ENCODE measurements around the gene TRIM63. TPM values are rescaled to one million over a fixed set of nuclear protein-coding genes. Genes with fewer than 3 reads are reported as not detected.

The TRIM63 gene
- total RNA-seq, 1 experiment from 2014 or later: not detected

GRCh38 chr1:26083208-26083607, 15.8 kb upstream of the TRIM63 start (continued):
- TF ChIP-seq E2F4 (CRISPR knock-in tag; IDR thresholded peaks at IDR 0.05; ENCODE audit: borderline replicate concordance, low read depth) (no peak), NR1H2 (CRISPR knock-in tag; IDR thresholded peaks at IDR 0.05) (no peak), TP53 (CRISPR knock-in tag; IDR thresholded peaks at IDR 0.05) (no peak)

GRCh38 chr1:26082020-26082350, 14.6 kb upstream of the TRIM63 start:
- H3K4me3 Mint-ChIP-seq: no peak overlapping the region
- H3K36me3 Mint-ChIP-seq: no peaks in the 10 kb centered on the region
- CTCF ChIA-PET: interaction anchor here (1.3 kb wide), 1 partner anchor 23 kb away, joined by 4 read pairs; no protein-coding TSS in a partner anchor
- peaks cover 3% of the 10 kb centered on the region for H3K27me3 Mint-ChIP-seq (ENCODE audit: low read depth)
- no peaks in the 10 kb centered on the region for H3K9me3 Mint-ChIP-seq
- TF ChIP-seq TCF7 (CRISPR knock-in tag; IDR thresholded peaks at IDR 0.05; ENCODE audit: low read depth) (no peak), ZNF425 (CRISPR knock-in tag; conservative IDR thresholded peaks at IDR 0.05) (no peak), NR2C2 (CRISPR knock-in tag; IDR thresholded peaks at IDR 0.05) (no peak), PRDM15 (CRISPR knock-in tag; IDR thresholded peaks at IDR 0.05) (no peak), AFF4 (CRISPR knock-in tag; IDR thresholded peaks at IDR 0.05; ENCODE audit: borderline replicate concordance) (no peak), ATF6 (CRISPR knock-in tag; IDR thresholded peaks at IDR 0.05) (no peak), HMGXB4 (CRISPR knock-in tag; IDR thresholded peaks at IDR 0.05) (no peak), IRF1 (CRISPR knock-in tag; IDR thresholded peaks at IDR 0.05) (no peak), ZNF671 (CRISPR knock-in tag; IDR thresholded peaks at IDR 0.05) (no peak), HMGA2 (CRISPR knock-in tag; IDR thresholded peaks at IDR 0.05) (no peak), GTF2I (CRISPR knock-in tag; conservative IDR thresholded peaks at IDR 0.05) (no peak), PRRX2 (CRISPR knock-in tag; IDR thresholded peaks at IDR 0.05) (no peak), OVOL2 (CRISPR knock-in tag; IDR thresholded peaks at IDR 0.05; ENCODE audit: borderline replicate concordance) (no peak)
- ATAC-seq: no peak
- no peak for DNase-seq (ENCODE audit: low spot score)
- no peak overlapping the region for H3K27ac Mint-ChIP-seq
- POLR2A ChIA-PET: no interaction called here
- H3K4me1 Mint-ChIP-seq: peaks cover 14% of the 10 kb centered on the region
